ENCODE results near the gene MPND.

DNA sequence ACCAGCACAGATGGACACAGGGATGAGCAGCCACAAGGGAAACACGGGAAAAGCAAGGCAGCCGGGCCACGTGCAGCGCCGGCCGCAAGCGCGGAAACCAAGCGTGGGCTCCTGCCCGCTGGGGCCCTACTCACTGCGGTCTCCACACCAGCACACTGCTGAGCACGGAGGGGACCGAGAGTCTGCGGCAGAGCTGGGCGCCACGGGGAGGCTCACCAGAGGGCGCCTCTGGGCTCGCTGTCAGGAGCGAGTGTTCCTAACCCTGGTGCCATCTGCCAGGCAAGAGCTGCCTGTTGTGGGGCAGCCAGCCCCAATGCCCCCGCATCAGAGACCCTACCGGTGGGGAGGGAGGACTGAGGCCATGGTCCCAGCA lies 26.5 kb downstream of the MPND start:
- no peak for TF ChIP-seq POLR2A (IDR thresholded peaks at IDR 0.05)
- TF ChIP-seq, protein P1, sequence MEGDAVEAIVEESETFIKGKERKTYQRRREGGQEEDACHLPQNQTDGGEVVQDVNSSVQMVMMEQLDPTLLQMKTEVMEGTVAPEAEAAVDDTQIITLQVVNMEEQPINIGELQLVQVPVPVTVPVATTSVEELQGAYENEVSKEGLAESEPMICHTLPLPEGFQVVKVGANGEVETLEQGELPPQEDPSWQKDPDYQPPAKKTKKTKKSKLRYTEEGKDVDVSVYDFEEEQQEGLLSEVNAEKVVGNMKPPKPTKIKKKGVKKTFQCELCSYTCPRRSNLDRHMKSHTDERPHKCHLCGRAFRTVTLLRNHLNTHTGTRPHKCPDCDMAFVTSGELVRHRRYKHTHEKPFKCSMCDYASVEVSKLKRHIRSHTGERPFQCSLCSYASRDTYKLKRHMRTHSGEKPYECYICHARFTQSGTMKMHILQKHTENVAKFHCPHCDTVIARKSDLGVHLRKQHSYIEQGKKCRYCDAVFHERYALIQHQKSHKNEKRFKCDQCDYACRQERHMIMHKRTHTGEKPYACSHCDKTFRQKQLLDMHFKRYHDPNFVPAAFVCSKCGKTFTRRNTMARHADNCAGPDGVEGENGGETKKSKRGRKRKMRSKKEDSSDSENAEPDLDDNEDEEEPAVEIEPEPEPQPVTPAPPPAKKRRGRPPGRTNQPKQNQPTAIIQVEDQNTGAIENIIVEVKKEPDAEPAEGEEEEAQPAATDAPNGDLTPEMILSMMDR (IDR thresholded peaks at IDR 0.05): peak in 5 of 7 experiments; percentile 28 to 77 (median 46)
- TF ChIP-seq EP300 (IDR thresholded peaks at IDR 0.05): no peak

Data from stomach (tissue), 4 donors.